IgD-negative memory B cell (primary cell): ENCODE measurements around the gene SAMD7. TPM values are rescaled to one million over a fixed set of nuclear protein-coding genes. Genes with fewer than 3 reads are reported as not detected.

Experiments
- H3K27ac Mint-ChIP-seq, 3 donors: one replicate each; pipeline ENCODE4 v1.8.0; 2020 to 2022; ENCODE audit warnings: mild to moderate bottlenecking in 3 of 3, mixed read lengths in 3 of 3, moderate library complexity in 1 of 3
- H3K27me3 Mint-ChIP-seq: one replicate; pipeline ENCODE4 v1.8.0; 2021; ENCODE audit warnings: mixed read lengths
- H3K36me3 Mint-ChIP-seq: one replicate; pipeline ENCODE4 v1.8.0; 2020; ENCODE audit warnings: mild to moderate bottlenecking, mixed read lengths
- H3K4me1 Mint-ChIP-seq, 3 donors: one replicate each; pipeline ENCODE4 v1.8.0; 2020 to 2022; ENCODE audit warnings: mixed read lengths in 3 of 3, mild to moderate bottlenecking in 1 of 3
- H3K4me3 Mint-ChIP-seq, 4 donors: one replicate each; pipeline ENCODE4 v1.8.0; 2020 to 2022; ENCODE audit warnings: mild to moderate bottlenecking in 4 of 4, mixed read lengths in 4 of 4, moderate library complexity in 3 of 4
- H3K9me3 Mint-ChIP-seq, 3 donors: one replicate each; pipeline ENCODE4 v1.8.0; 2020 to 2021; ENCODE audit warnings: mixed read lengths in 3 of 3, mild to moderate bottlenecking in 1 of 3
- polyA plus RNA-seq: library from polyadenylated mRNA; unstranded; fragments of 300-500 nt; fragmentation: Illumina TruSeq; gene quantifications from one replicate; pipeline ENCODE4 v1.2.3, GENCODE V29; 2021

SAMD7 gene
- polyA plus RNA-seq, 1 donor from 2014 or later: not detected

- Mint-ChIP-seq H3K9me3 (no peaks in the 10 kb centered on the region), H3K27ac (no peak overlapping the region), H3K36me3 (peaks cover 3% of the 10 kb centered on the region), H3K4me3 (no peak overlapping the region), H3K4me1 (peaks cover 0 to 2% (median 1%) of the 10 kb centered on the region in 3 donors), H3K27me3 (peaks cover 2% of the 10 kb centered on the region)
These were observed 19.5 kb upstream of the SAMD7 start for GRCh38 chr3:169891886-169892285.

GRCh38 chr3:169894110-169894509 lies 17.3 kb upstream of the SAMD7 start:
- Mint-ChIP-seq H3K36me3 (no peaks in the 10 kb centered on the region), H3K27ac (no peak overlapping the region), H3K4me1 (peaks cover 0 to 1% (median 0%) of the 10 kb centered on the region in 3 donors), H3K9me3 (no peaks in the 10 kb centered on the region), H3K4me3 (no peak overlapping the region), H3K27me3 (peaks cover 2% of the 10 kb centered on the region)

GRCh38 chr3:169895072-169895471 lies 16.3 kb upstream of the SAMD7 start:
- H3K27me3 Mint-ChIP-seq: peaks cover 2% of the 10 kb centered on the region
- H3K4me3 Mint-ChIP-seq: no peak overlapping the region
- H3K27ac Mint-ChIP-seq: no peak overlapping the region
- H3K4me1 Mint-ChIP-seq: peaks cover 0 to 1% (median 0%) of the 10 kb centered on the region in 3 donors
- H3K9me3 Mint-ChIP-seq: peaks cover 0 to 4% (median 2%) of the 10 kb centered on the region in 3 donors
- H3K36me3 Mint-ChIP-seq: no peaks in the 10 kb centered on the region

- H3K27me3 Mint-ChIP-seq: peaks cover 2% of the 10 kb centered on the region
- H3K4me1 Mint-ChIP-seq: peaks cover 0 to 1% (median 0%) of the 10 kb centered on the region in 3 donors
- H3K36me3 Mint-ChIP-seq: peaks cover 4% of the 10 kb centered on the region
- H3K4me3 Mint-ChIP-seq: no peak overlapping the region
- no peak overlapping the region for H3K27ac Mint-ChIP-seq
- H3K9me3 Mint-ChIP-seq: peaks cover 1 to 13% (median 10%) of the 10 kb centered on the region in 3 donors
These were observed 14.1 kb upstream of the SAMD7 start for GRCh38 chr3:169897284-169897683.

GRCh38 chr3:169901453-169901852 lies 9.9 kb upstream of the SAMD7 start:
- no peaks in the 10 kb centered on the region for H3K4me1 Mint-ChIP-seq
- peaks cover 3 to 13% (median 10%) of the 10 kb centered on the region in 3 donors for H3K9me3 Mint-ChIP-seq
- H3K27me3 Mint-ChIP-seq: no peaks in the 10 kb centered on the region
- peaks cover 4% of the 10 kb centered on the region for H3K36me3 Mint-ChIP-seq
- no peak overlapping the region for H3K4me3 Mint-ChIP-seq
- H3K27ac Mint-ChIP-seq: no peak overlapping the region

- Mint-ChIP-seq H3K27me3 (no peaks in the 10 kb centered on the region), H3K4me3 (no peak overlapping the region), H3K4me1 (no peaks in the 10 kb centered on the region), H3K9me3 (peaks cover 3 to 10% (median 4%) of the 10 kb centered on the region in 3 donors), H3K27ac (no peak overlapping the region), H3K36me3 (peaks cover 4% of the 10 kb centered on the region)
These were observed 6.0 kb upstream of the SAMD7 start for GRCh38 chr3:169905404-169905803.

GRCh38 chr3:169907476-169907875 lies 3.9 kb upstream of the SAMD7 start:
- Mint-ChIP-seq H3K4me1 (no peaks in the 10 kb centered on the region), H3K36me3 (no peaks in the 10 kb centered on the region), H3K27me3 (no peaks in the 10 kb centered on the region), H3K27ac (no peak overlapping the region), H3K9me3 (peaks cover 0 to 2% (median 0%) of the 10 kb centered on the region in 3 donors), H3K4me3 (no peak overlapping the region)

- Mint-ChIP-seq H3K27me3 (no peaks in the 10 kb centered on the region), H3K4me1 (no peaks in the 10 kb centered on the region), H3K36me3 (no peaks in the 10 kb centered on the region), H3K4me3 (no peak overlapping the region), H3K27ac (no peak overlapping the region), H3K9me3 (peaks cover 0 to 2% (median 0%) of the 10 kb centered on the region in 3 donors)
These were observed 3.4 kb upstream of the SAMD7 start for GRCh38 chr3:169907944-169908343.

- H3K9me3 Mint-ChIP-seq: no peaks in the 10 kb centered on the region
- no peaks in the 10 kb centered on the region for H3K27me3 Mint-ChIP-seq
- no peak overlapping the region for H3K27ac Mint-ChIP-seq
- H3K4me1 Mint-ChIP-seq: peaks cover 0 to 5% (median 3%) of the 10 kb centered on the region in 3 donors
- no peak overlapping the region for H3K4me3 Mint-ChIP-seq
- H3K36me3 Mint-ChIP-seq: peaks cover 2% of the 10 kb centered on the region
These were observed 2.0 kb downstream of the SAMD7 start for GRCh38 chr3:169913323-169913722.

GRCh38 chr3:169914321-169914720 lies 2.9 kb downstream of the SAMD7 start:
- Mint-ChIP-seq H3K36me3 (peaks cover 2% of the 10 kb centered on the region), H3K9me3 (no peaks in the 10 kb centered on the region), H3K27ac (no peak overlapping the region), H3K4me3 (no peak overlapping the region), H3K27me3 (no peaks in the 10 kb centered on the region), H3K4me1 (peaks cover 0 to 5% (median 3%) of the 10 kb centered on the region in 3 donors)

- Mint-ChIP-seq H3K4me3 (no peak overlapping the region), H3K9me3 (peaks cover 0 to 3% (median 0%) of the 10 kb centered on the region in 3 donors), H3K27ac (no peak overlapping the region), H3K36me3 (no peaks in the 10 kb centered on the region), H3K27me3 (peaks cover 3% of the 10 kb centered on the region), H3K4me1 (peaks cover 0 to 3% (median 0%) of the 10 kb centered on the region in 3 donors)
These were observed 11.8 kb downstream of the SAMD7 start for GRCh38 chr3:169923189-169923588.

GRCh38 chr3:169923831-169924230 lies 12.5 kb downstream of the SAMD7 start:
- Mint-ChIP-seq H3K27me3 (peaks cover 3% of the 10 kb centered on the region), H3K4me1 (peaks cover 0 to 3% (median 0%) of the 10 kb centered on the region in 3 donors)

GRCh38 chr3:169929830-169930519 lies 18.6 kb downstream of the SAMD7 start:
- Mint-ChIP-seq H3K27ac (peak overlapping the region; percentile 1 to 69 (median 68)), H3K4me3 (peak overlapping the region in 2 of 4 donors; percentile 52 to 79), H3K27me3 (peaks cover 2% of the 10 kb centered on the region), H3K9me3 (peaks cover 0 to 5% (median 1%) of the 10 kb centered on the region in 3 donors), H3K36me3 (no peaks in the 10 kb centered on the region), H3K4me1 (peaks cover 37 to 43% (median 39%) of the 10 kb centered on the region in 3 donors)

More at GRCh38 chr3:169923831-169924230, 12.5 kb downstream of the SAMD7 start:
- H3K4me3 Mint-ChIP-seq: no peak overlapping the region
- H3K9me3 Mint-ChIP-seq: peaks cover 0 to 3% (median 0%) of the 10 kb centered on the region in 3 donors
- H3K27ac Mint-ChIP-seq: no peak overlapping the region
- H3K36me3 Mint-ChIP-seq: no peaks in the 10 kb centered on the region

- peaks cover 0 to 6% (median 1%) of the 10 kb centered on the region in 3 donors for H3K9me3 Mint-ChIP-seq
- H3K27me3 Mint-ChIP-seq: peaks cover 2% of the 10 kb centered on the region
- H3K4me3 Mint-ChIP-seq: peak overlapping the region in 2 of 4 donors; percentile 9 to 82
- no peaks in the 10 kb centered on the region for H3K36me3 Mint-ChIP-seq
- H3K27ac Mint-ChIP-seq: peak overlapping the region; percentile 73 to 76 (median 75)
- H3K4me1 Mint-ChIP-seq: peaks cover 41 to 48% (median 47%) of the 10 kb centered on the region in 3 donors
These were observed 19.5 kb downstream of the SAMD7 start for GRCh38 chr3:169930843-169931242.

GRCh38 chr3:169931747-169932520 lies 20.6 kb downstream of the SAMD7 start:
- Mint-ChIP-seq H3K27ac (peak overlapping the region; percentile 76 to 87 (median 83)), H3K36me3 (no peaks in the 10 kb centered on the region), H3K4me3 (peak overlapping the region; percentile 62 to 88 (median 78)), H3K27me3 (peaks cover 2% of the 10 kb centered on the region), H3K9me3 (peaks cover 0 to 6% (median 1%) of the 10 kb centered on the region in 3 donors), H3K4me1 (peaks cover 41 to 52% (median 50%) of the 10 kb centered on the region in 3 donors)
